ENCODE results near the gene TAAR5.

GRCh38 chr6:132596201-132596600 lies 6.7 kb upstream of the TAAR5 start:
- TF ChIP-seq CTCF (IDR thresholded peaks at IDR 0.05; ENCODE audit: low read depth, low read length) (no peak), MAX (IDR thresholded peaks at IDR 0.05; ENCODE audit: low read depth, low read length) (no peak), POLR2A (IDR thresholded peaks at IDR 0.05; ENCODE audit: extremely low read depth, insufficient read length) (no peak)
